Breast epithelium (tissue), 4 donors: Measurements from ENCODE around the gene CYB5D1. TPM values are rescaled to one million over a fixed set of nuclear protein-coding genes. Genes with fewer than 3 reads are reported as not detected.

ENCODE experiments used
- DNase-seq, 2 donors: peaks; one replicate each; pipeline ENCODE4 v3.0.0-alpha.2; 2019; ENCODE audit warnings: low spot score in 2 of 2
- H3K27ac ChIP-seq, 2 donors: fragments of 200-600 bp; sonication (generic) in 1 of 2; one replicate each; pipeline ENCODE4 v1.5.1; 2016 to 2019; ENCODE audit warnings: mild to moderate bottlenecking in 1 of 2
- H3K27me3 ChIP-seq, 2 donors: fragments of 200-600 bp; sonication (generic) in 1 of 2; one replicate each; pipeline versions ENCODE4 v1.5.1 to v1.6.0; 2017 to 2019; ENCODE audit warnings: control low read depth in 1 of 2, mild to moderate bottlenecking in 1 of 2
- H3K36me3 ChIP-seq: fragments of 200-600 bp; one replicate; pipeline ENCODE4 v1.5.1; 2019
- H3K4me1 ChIP-seq, 2 donors: fragments of 200-600 bp; sonication (generic); one replicate each; pipeline ENCODE4 v1.5.1; 2016 to 2019; ENCODE audit warnings: control low read depth in 1 of 2
- H3K4me3 ChIP-seq, 3 donors: fragments of 200-600 bp; sonication (generic); 1 replicate in 2 of 3; 2 replicates in 1 of 3; pipeline ENCODE4 v1.5.1; 2016 to 2019; ENCODE audit warnings: mild to moderate bottlenecking in 3 of 3, moderate library complexity in 2 of 3
- H3K9me3 ChIP-seq, 2 donors: fragments of 200-600 bp; sonication (generic) in 1 of 2; one replicate each; pipeline ENCODE4 v1.5.1; 2016 to 2019; ENCODE audit warnings: control low read depth in 1 of 2
- POLR2A ChIP-seq: fragments of 450-650 bp; IDR thresholded peaks from one replicate; pipeline ENCODE4 v1.6.1; 2016; ENCODE audit warnings: antibody characterized with exemption, mild to moderate bottlenecking, moderate library complexity
- POLR2AphosphoS5 ChIP-seq, 3 donors: sonication (generic); formaldehyde crosslinking; IDR thresholded peaks; one replicate each; pipeline ENCODE4 v1.6.1; 2017; ENCODE audit warnings: antibody characterized with exemption in 3 of 3
- intact Hi-C: fragments of 100-400 bp; cut with DNase I; formaldehyde crosslinking; loops from one replicate; pipeline ENCODE4 v1.15.1; 2023; ENCODE audit warnings: low total_unique reads
- total RNA-seq, 3 donors: library from RNA; depleted of rRNA; stranded (reverse); fragments of >200 nt; gene quantifications; one replicate each; pipeline ENCODE4 v1.1.0, GENCODE V29; 2016
- TF ChIP-seq, protein P1 (sequence below), 3 donors: fragments of 450-650 bp; IDR thresholded peaks; one replicate each; pipeline ENCODE4 v1.5.1; 2016 to 2017; ENCODE audit warnings: antibody characterized with exemption in 3 of 3, mild to moderate bottlenecking in 3 of 3, moderate library complexity in 3 of 3

Gene CYB5D1
- total RNA-seq, 3 donors from 2014 or later: 8.2 to 20.5 (median 13.4) TPM

GRCh38 chr17:7822126-7822525, 35.7 kb upstream of the CYB5D1 start:
- TF ChIP-seq POLR2AphosphoS5 (IDR thresholded peaks at IDR 0.05) (no peak), POLR2A (no peak)
- TF ChIP-seq, protein P1, sequence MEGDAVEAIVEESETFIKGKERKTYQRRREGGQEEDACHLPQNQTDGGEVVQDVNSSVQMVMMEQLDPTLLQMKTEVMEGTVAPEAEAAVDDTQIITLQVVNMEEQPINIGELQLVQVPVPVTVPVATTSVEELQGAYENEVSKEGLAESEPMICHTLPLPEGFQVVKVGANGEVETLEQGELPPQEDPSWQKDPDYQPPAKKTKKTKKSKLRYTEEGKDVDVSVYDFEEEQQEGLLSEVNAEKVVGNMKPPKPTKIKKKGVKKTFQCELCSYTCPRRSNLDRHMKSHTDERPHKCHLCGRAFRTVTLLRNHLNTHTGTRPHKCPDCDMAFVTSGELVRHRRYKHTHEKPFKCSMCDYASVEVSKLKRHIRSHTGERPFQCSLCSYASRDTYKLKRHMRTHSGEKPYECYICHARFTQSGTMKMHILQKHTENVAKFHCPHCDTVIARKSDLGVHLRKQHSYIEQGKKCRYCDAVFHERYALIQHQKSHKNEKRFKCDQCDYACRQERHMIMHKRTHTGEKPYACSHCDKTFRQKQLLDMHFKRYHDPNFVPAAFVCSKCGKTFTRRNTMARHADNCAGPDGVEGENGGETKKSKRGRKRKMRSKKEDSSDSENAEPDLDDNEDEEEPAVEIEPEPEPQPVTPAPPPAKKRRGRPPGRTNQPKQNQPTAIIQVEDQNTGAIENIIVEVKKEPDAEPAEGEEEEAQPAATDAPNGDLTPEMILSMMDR (IDR thresholded peaks at IDR 0.05): no peak
- no peaks in the 10 kb centered on the region for H3K9me3 ChIP-seq
- no peak overlapping the region for H3K27ac ChIP-seq
- no peak overlapping the region for H3K4me3 ChIP-seq
- DNase-seq: no peak
- intact Hi-C loops: no loop called here
- H3K27me3 ChIP-seq: no peaks in the 10 kb centered on the region
- H3K4me1 ChIP-seq: no peaks in the 10 kb centered on the region
- H3K36me3 ChIP-seq: no peaks in the 10 kb centered on the region

DNA sequence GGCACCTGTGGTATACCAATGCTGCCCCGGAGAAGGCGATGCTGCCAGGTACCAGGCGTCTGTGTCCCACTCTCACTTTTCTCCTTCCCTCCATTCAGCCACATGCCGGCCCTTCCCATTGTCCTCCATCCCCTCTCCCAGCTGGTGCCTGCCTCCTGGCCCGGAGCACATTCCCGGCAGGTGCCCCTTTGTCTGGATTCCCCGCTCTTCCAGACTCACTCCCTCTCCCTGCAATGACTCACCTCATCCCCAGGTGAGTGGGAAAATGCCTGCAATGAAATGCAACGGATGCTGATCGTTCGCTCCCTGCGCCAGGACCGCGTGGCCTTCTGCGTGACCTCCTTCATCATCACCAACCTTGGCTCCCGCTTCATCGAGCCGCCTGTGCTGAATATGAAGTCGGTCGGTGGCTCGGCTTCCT, 34.2 kb upstream of the CYB5D1 start:
- TF ChIP-seq POLR2AphosphoS5 (IDR thresholded peaks at IDR 0.05) (no peak), POLR2A (no peak)
- TF ChIP-seq, protein P1 (IDR thresholded peaks at IDR 0.05): no peak
- no peaks in the 10 kb centered on the region for H3K36me3 ChIP-seq
- no peak overlapping the region for H3K27ac ChIP-seq
- no peak overlapping the region for H3K4me3 ChIP-seq
- no peak for DNase-seq
- no peaks in the 10 kb centered on the region for H3K4me1 ChIP-seq
- no peaks in the 10 kb centered on the region for H3K27me3 ChIP-seq
- intact Hi-C loops: no loop called here
- no peaks in the 10 kb centered on the region for H3K9me3 ChIP-seq

DNA sequence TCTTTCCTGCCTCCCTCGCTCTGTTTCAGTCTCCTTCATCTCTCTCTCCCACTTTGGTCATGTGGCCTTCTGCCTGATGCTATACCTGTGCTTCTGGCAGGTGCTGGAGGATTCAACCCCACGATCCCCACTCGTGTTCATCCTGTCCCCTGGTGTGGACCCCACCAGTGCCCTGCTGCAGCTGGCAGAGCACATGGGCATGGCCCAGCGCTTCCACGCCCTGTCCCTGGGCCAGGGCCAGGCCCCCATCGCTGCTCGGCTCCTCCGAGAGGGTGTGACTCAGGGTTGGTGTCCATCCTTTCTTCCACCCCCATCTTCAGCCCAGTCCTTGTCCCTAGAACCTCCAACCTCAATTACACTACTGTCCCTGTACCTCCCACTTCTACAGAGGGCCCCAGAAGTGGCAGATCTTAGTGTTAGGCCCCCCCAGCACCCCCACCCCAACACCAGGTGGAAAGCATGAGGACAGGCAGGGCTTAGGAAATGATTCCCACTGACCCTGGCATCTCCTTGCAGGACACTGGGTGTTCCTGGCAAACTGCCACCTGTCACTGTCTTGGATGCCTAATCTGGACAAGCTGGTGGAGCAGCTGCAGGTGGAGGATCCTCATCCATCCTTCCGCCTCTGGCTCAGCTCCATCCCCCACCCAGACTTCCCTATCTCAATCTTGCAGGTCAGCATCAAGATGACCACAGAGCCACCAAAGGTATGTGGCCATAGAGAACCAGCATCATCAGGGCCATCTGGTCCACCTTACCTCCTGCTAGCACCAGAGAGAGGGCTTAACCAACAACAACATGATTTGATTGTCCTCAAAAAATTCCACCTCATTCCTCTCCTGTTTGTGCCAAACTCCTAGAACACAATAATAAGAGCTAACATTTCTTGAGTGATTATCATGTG, 33.5 kb upstream of the CYB5D1 start:
- no peak for DNase-seq
- intact Hi-C loops: no loop called here

DNA sequence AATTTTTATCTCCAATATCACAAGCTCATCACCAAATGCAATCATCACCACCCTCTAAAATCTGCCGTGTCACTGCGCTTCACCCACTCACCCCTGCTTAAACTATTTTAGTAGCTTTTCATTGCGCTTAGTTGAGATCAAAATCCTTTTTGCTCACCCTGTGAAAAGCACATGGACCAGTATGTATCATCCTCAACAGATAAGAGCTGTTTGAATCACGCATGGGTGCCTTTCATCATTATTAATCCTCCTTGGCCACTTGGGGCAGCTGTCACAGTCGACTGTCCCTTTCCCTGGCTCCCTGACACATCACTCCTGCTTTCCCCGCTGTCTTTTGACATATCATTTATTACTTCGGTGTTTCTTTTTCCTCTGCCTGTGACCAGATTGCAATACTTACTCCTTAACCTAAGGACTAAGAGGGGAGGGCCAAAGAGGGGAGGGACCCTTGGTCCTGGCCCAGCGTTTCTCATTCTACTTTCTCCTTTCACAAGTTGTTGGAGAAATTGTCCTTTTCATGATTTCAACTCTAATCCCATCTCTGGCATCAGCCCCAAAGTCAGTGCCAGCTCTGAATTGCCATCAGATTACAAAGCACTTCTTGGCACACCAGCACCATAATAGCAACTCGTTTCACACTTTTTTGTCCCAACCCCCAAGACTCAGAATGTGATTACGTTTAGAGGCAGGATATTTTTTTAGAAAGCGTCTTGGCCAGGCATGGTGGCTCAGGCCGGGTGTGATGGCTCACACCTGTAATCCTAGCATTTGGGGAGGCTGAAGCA, 32.4 kb upstream of the CYB5D1 start:
- H3K36me3 ChIP-seq: no peaks in the 10 kb centered on the region
- TF ChIP-seq POLR2AphosphoS5 (IDR thresholded peaks at IDR 0.05) (no peak), POLR2A (no peak)
- TF ChIP-seq, protein P1 (IDR thresholded peaks at IDR 0.05): no peak
- H3K27ac ChIP-seq: no peak overlapping the region
- intact Hi-C loops: no loop called here
- no peaks in the 10 kb centered on the region for H3K27me3 ChIP-seq
- H3K4me3 ChIP-seq: no peak overlapping the region
- no peak for DNase-seq
- H3K4me1 ChIP-seq: no peaks in the 10 kb centered on the region
- no peaks in the 10 kb centered on the region for H3K9me3 ChIP-seq

More for the DNA sequence above, 33.5 kb upstream of the CYB5D1 start:
- Histone ChIP-seq H3K4me3 (no peak overlapping the region), H3K27ac (no peak overlapping the region), H3K9me3 (no peaks in the 10 kb centered on the region), H3K27me3 (no peaks in the 10 kb centered on the region), H3K36me3 (no peaks in the 10 kb centered on the region), H3K4me1 (no peaks in the 10 kb centered on the region)
- no peak for TF ChIP-seq POLR2AphosphoS5 (IDR thresholded peaks at IDR 0.05)
- TF ChIP-seq, protein P1 (IDR thresholded peaks at IDR 0.05): no peak
- no peak for TF ChIP-seq POLR2A

- DNase-seq: peak in 1 of 2 donors; percentile 47
- Histone ChIP-seq H3K36me3 (no peaks in the 10 kb centered on the region), H3K27me3 (no peaks in the 10 kb centered on the region), H3K4me3 (no peak overlapping the region), H3K27ac (no peak overlapping the region), H3K9me3 (no peaks in the 10 kb centered on the region), H3K4me1 (no peaks in the 10 kb centered on the region)
- intact Hi-C loops: no loop called here
- no peak for TF ChIP-seq POLR2AphosphoS5 (IDR thresholded peaks at IDR 0.05)
- no peak for TF ChIP-seq POLR2A
- TF ChIP-seq, protein P1 (IDR thresholded peaks at IDR 0.05): no peak
Observed at GRCh38 chr17:7830616-7831015, 27.2 kb upstream of the CYB5D1 start.
